ENCODE data around the gene NOXO1.

The NOXO1 gene

DNA sequence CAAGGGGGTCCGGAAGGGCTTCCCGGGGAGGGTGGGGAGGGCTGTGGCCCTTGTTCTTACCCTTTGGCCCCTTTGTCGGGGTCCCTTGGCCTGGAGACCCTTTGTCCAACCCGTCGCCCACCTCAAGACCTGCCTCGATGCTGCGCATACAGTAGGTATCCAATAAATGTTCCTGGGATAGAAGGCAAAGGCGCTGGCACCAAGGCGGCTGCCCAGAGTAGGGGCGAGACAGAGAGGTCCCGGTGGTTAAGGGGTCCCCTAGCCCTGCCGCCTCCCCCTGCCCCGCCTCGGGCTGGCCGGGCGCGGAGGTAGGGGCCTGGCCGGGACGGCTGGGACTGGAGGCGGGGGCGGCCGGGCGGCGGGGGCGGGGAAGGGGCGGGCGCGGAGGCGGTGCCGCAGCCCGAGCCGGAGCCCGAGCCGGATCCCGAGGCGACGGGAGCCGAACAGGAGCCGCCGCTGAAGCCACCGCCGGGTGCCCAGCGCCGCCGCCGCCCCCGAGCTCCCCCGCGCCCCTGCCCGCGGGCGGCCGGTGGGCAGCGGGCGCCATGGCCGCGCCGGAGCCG is 45.3 kb upstream of the NOXO1 start, which contains the start of gene NHERF2:
NHERF2 (plus strand) TSS at position 442 of the 563 bp plus-strand sequence; CDS start at position 546, 104 bp downstream.
- TF ChIP-seq, protein P1, sequence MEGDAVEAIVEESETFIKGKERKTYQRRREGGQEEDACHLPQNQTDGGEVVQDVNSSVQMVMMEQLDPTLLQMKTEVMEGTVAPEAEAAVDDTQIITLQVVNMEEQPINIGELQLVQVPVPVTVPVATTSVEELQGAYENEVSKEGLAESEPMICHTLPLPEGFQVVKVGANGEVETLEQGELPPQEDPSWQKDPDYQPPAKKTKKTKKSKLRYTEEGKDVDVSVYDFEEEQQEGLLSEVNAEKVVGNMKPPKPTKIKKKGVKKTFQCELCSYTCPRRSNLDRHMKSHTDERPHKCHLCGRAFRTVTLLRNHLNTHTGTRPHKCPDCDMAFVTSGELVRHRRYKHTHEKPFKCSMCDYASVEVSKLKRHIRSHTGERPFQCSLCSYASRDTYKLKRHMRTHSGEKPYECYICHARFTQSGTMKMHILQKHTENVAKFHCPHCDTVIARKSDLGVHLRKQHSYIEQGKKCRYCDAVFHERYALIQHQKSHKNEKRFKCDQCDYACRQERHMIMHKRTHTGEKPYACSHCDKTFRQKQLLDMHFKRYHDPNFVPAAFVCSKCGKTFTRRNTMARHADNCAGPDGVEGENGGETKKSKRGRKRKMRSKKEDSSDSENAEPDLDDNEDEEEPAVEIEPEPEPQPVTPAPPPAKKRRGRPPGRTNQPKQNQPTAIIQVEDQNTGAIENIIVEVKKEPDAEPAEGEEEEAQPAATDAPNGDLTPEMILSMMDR (IDR thresholded peaks at IDR 0.05; ENCODE audit: low read depth, low read length), result no peak
- peak within 1 kb of the TSS; percentile 71 for H3K4me3 ChIP-seq (ENCODE audit: low read depth, low read length)

DNA sequence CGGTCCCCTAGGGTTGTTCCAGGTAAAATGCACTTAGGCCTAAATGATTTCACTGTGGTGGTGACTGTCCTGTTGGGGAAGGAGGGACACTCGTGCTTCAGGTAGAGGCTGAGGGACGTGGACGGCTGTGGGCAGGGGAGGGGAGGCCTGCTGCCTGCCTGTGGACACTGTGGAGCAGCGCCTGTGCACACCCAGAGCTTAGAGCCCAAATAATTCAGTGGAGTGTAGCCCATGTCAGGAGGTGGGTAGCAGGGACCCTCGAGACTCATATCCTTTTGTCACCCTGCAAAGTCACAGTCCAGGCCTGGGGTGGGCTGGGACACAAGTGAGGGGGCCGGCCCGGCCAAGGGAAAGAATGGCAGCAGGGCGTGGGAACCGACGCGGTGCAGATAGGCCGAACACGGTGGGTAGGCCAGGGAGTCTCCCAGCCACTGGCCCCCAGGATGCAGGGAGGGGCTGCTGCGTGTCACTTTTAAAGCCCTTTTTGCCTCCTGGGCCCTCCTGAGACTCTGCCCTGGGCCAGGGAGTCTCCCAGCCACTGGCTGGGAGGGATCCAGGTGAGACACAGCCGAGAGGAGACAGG is 44.7 kb upstream of the NOXO1 start:
- H3K4me3 ChIP-seq (ENCODE audit: low read depth, low read length), result peak overlapping the region; percentile 51
- TF ChIP-seq, protein P1 (IDR thresholded peaks at IDR 0.05; ENCODE audit: low read depth, low read length), result no peak

DNA sequence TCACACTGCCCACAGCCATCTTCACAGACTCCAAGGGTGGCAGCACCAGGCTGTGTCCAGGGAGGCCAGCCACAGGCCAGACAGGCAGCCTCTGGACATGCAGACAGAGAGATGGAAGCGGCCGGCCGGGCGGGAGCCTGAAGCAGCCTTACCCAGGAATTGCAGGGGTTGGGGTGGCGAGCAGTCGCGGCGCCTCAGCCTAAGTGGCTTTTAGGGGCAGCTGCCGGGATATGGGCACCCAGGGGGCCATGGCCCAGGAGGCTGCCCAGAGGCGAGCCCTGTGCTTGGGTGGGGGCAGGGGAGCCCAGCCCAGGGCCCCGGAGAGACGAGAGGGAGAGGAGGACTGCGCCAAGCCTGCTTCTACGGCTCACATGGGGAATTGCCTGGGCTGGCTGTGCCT is 44.0 kb upstream of the NOXO1 start:
- TF ChIP-seq, protein P1 (IDR thresholded peaks at IDR 0.05; ENCODE audit: low read depth, low read length), result no peak
- H3K4me3 ChIP-seq (ENCODE audit: low read depth, low read length), result no peak overlapping the region

DNA sequence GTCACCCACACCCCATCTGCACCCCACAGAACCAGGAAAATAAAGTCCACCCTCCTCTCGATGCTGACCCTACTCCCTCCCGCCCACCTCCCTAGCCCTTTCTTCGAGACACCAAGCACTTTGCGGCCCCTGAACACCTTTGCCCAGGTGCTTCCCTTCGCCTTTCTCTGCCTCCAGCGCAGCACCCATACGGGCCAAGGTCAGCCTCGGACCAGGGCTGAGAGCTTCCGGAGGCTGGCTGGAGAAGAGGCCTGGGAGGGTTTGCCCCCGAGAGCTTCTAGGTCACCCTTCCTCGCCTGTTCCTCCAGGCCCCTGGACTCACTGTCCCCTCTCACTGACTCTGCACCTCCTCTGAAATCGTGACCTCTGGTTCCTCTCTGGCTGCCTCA is 42.8 kb upstream of the NOXO1 start:
- TF ChIP-seq, protein P1 (IDR thresholded peaks at IDR 0.05; ENCODE audit: low read depth, low read length), result no peak
- H3K4me3 ChIP-seq (ENCODE audit: low read depth, low read length), result no peak overlapping the region

DNA sequence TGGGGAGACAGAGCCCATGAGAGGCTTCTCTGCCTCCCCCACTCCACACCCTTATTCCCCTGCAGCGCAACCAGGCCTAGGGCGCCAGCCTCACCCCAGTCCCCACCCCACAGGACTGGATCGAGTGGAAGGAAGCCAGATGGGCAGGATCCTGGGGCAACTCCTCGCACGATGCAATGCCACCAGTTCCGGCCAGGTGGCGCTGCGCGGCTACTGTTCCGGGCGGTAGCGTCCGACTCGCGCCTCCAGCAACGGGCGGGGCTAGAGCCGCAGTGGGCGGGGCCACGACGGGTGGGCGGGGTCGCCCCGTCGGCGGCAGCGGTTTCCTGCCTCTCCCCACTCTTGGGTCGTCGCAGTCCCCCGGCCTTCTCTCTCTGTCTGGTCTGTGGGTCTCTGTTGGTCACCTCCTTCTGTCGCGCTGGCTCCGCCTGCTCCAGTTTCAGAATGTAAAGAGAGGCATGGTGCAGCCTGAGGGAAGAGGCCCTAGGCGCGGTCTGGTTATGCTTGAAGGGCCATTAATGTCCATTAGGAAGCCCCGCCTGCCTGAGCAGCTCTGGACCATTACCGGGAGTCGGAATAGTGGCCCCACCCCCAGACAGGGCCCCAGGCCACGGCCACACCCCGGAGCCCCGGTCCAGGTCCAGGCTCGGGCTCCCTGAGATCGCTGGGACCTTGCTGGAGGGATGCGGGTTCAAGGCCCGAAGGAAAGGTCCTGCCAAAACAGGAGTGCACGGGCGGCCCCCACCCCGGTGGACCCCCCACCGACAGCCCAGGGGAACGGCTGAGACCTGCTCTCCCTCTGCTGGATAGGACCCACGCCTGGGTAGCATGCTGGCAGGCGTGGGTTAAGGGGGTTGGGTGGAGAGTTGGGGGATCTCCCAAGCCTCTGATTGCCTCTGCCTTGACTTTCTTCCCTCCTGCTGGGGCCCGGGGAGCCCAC is 42.1 kb upstream of the NOXO1 start:
- H3K4me3 ChIP-seq (ENCODE audit: low read depth, low read length), result peak overlapping the region; percentile 42
- TF ChIP-seq, protein P1 (IDR thresholded peaks at IDR 0.05; ENCODE audit: low read depth, low read length), result peak; percentile 64

DNA sequence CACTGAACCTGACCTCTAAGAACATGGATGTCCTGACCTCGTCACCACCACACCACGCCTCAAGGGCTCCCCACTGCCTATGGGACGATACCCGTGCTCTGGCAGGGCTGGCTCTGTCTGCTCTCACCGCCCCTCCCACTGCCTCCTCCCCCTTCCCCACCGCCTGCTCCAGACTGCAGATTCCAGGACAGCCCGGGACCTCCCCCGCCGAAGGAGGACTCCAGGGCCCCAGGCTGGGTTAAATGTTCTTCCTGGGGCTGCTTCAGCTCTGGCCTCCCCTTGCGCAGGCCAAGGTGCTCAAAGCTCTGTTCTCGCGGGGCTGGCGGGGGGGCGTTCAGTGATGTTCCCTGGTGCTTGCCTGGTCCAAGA is 41.4 kb upstream of the NOXO1 start:
- H3K4me3 ChIP-seq (ENCODE audit: low read depth, low read length), result peak overlapping the region; percentile 42
- TF ChIP-seq, protein P1 (IDR thresholded peaks at IDR 0.05; ENCODE audit: low read depth, low read length), result no peak
